HG03575 (cell line): Measurements from ENCODE around the gene EID2.

Experiments
- ATAC-seq: cut with Tn5 transposase; IDR thresholded peaks from one replicate; pipeline ENCODE4 v1.9.1; 2021; ENCODE audit not compliant: unreplicated experiment, insufficient number of reproducible peaks, low FRiP score; ENCODE audit errors: extremely low read depth

The EID2 gene, protein sequence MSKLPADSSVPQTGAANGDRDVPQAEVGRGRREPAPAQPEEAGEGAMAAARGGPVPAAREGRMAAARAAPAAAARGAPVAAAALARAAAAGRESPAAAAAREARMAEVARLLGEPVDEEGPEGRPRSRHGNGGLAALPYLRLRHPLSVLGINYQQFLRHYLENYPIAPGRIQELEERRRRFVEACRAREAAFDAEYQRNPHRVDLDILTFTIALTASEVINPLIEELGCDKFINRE

DNA sequence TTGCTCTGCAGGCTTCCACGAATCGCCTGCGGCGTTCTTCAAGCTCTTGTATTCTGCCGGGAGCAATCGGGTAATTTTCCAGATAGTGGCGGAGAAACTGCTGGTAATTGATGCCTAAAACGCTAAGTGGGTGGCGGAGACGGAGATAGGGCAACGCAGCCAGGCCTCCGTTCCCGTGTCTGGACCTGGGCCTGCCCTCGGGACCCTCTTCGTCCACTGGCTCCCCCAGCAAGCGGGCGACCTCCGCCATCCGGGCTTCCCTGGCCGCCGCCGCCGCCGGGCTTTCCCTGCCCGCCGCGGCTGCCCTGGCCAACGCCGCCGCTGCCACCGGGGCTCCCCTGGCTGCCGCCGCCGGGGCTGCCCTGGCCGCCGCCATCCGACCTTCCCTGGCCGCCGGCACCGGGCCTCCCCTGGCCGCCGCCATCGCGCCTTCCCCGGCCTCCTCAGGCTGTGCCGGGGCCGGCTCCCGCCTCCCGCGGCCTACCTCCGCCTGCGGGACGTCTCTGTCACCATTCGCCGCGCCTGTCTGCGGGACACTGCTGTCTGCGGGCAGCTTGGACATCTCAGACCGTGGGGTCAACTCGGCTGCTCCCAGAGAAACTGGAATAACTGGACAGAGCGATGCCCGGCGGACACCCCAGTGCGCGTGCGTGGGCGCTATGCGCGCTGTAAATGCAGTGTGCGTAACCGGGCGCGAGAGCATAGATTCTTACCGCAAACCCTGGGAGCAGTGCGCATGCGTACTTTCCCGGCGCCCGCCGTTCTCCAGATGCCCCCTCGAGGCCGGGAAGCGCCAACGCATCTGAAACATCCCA, at the start of gene EID2:
Gene EID2, minus strand, starts transcription at position 644 of the 815 bp plus-strand sequence. Its CDS starts 82 bp downstream, at position 562.
- ATAC-seq: peak; percentile 66

DNA sequence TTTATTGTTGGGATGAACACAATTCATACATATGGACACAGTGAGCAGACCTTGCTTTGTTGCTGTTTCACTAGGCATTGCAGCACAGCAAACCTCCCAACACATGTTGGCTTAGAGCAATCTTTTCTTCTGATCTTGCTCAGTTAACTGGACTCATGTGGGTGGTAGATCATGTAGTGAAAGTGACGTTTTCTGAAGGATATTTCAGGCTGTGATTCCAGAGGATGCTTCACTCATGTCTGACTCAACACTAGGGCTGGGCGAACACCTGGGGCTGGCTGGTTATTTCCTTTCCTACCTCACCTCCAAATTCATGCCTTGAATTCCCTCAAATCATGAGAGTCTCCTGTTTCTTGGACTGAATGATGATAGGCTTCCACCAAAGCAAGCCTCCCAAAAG, 48.1 kb upstream of the EID2 start:
- no peak for ATAC-seq

- no peak for ATAC-seq
These were observed 47.5 kb upstream of the EID2 start for GRCh38 chr19:39587496-39587895.

DNA sequence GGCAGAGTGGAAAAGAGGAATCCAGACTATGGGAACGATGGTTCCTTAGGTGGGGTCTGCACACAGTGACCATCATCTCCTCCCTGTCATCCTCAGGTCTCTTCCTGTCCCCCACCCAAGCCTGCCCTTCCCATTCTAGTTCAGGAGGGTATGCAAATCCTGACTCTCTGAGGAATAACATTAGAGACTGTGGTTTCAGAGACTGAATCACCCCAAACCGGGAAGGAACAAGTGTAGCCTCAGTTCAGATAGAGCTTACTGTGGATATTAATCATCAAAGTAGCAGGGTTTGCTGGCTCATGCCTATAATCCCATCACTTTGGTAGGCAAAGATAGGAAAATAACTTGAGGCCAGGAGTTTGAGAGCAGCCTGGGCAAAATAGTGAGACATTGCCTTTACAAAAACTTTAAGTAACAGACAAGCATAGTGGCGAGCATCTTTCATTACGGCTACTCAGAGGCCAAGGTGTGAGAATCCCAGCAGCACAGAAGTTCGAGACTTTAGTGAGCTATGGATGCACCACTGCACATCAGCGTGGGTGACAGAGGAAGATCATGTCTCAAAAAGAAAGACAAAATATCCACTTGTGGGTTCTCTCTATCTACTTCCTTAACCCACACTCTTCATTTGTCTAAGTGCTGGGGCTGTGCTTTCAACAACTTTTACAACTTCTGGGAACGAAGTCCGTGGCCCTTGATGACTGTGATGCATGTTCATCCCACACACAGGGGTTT, 43.1 kb upstream of the EID2 start:
- no peak for ATAC-seq

- no peak for ATAC-seq
These were observed 42.5 kb upstream of the EID2 start for GRCh38 chr19:39582442-39582841.

- no peak for ATAC-seq
These were observed 28.6 kb upstream of the EID2 start for GRCh38 chr19:39568604-39569003.

DNA sequence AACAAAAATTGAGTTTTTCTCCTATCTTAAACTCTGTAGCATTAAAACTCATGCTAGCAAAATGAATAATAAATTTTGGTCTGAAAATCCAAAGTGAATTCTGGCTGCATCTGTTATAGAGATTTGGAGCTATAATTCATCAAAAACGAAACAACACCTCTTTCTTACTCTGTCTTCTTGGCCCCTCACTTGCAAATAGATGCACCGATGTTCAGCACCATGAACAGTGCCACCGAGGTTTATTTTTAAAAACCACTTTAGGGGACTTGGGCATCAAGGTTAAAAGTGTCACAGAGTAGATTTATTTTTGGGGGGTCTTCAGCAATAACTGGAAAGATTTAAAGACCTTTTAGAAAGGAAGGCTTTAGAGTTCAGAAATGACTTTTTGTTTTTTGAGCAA, 26.1 kb upstream of the EID2 start:
- no peak for ATAC-seq

- ATAC-seq: no peak
These were observed 23.4 kb upstream of the EID2 start for GRCh38 chr19:39563408-39563807.

- ATAC-seq: no peak
These were observed 18.7 kb upstream of the EID2 start for GRCh38 chr19:39558624-39559117.

GRCh38 chr19:39557811-39558623, 18.1 kb upstream of the EID2 start:
- no peak for ATAC-seq

- ATAC-seq: no peak
These were observed 15.9 kb upstream of the EID2 start for GRCh38 chr19:39555883-39556282.

DNA sequence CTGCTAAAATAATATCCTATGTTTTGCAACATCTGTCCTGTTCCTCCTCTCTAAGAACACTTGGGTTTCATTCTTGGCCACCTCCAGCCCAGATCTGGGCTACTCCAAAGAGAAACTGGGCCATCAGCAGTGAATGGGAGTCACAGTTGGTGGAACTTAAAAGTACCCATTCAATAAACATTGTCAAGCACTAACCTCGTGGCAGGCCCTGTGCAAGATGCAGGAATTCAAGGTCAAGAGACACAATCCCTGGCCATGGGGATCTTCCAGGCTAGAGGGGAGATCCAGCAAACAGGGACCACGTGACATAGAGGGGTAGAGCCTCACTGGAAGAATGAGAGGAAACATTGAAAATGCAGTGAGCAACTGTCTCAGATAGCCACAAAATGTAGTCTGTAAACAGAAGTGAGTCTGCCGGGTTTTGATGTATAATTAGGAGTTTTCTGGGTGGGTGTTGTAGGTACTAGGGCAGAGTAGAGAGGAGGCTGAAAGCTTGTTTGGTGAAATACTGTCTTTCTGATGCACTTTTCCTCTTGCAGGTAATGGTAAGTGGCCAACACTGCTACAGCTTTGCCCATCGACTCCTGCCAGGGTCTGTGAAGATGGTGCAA, 14.8 kb upstream of the EID2 start:
- ATAC-seq: no peak

- no peak for ATAC-seq
These were observed 13.2 kb upstream of the EID2 start for GRCh38 chr19:39553082-39553652.

DNA sequence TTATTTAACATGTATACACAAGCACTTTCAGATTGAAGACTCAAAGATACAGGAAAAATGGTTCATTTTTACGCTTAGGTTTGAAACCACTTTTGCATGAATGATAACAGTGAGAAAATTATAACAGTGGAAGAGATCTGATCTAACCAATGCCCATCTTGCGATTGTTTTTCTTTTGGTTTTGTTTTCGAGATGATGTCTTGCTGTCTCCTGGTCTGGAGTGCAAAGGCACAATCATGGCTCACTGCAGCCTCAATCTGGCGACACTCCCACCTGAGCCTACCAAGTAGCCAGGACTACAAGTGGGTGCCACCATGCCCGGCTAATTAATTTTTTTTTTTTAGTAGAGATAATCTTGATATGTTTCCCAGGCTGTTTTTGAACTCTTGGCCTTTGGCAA, 10.2 kb upstream of the EID2 start:
- ATAC-seq: no peak

GRCh38 chr19:39546599-39546998, 6.6 kb upstream of the EID2 start:
- ATAC-seq: no peak

- ATAC-seq: no peak
These were observed 5.0 kb upstream of the EID2 start for GRCh38 chr19:39544911-39545310.

DNA sequence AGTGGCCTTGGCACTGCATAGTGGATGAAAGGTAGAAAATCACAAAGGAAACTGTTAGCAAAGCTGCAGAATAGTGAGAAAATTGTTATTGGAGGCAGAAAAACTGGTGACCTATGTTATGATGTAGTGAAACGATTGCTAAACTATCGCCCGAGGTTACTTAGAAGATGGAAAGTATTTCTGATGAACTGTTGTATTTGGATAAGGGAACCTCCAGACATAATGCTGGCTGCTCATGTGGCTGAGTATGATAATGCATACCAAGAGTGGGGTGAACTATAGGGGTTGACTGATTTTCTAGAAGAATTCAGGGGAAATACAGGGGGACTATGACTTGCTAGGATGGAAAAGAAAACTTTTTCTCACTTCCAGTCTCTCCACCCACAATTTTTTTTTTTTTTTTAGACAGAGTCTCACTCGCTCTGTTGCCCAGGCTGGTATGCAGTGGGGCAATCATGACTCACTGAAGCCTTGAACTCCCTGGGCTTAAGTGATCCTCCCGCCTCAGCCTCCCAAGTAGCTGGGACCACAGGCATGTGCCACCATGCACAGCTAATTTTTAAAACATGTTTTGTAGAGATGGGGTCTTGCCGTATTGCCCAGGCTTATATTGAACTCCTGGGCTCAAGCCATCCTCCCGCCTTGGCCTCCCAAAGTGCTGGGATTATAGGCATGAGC, 4.4 kb upstream of the EID2 start:
- no peak for ATAC-seq

DNA sequence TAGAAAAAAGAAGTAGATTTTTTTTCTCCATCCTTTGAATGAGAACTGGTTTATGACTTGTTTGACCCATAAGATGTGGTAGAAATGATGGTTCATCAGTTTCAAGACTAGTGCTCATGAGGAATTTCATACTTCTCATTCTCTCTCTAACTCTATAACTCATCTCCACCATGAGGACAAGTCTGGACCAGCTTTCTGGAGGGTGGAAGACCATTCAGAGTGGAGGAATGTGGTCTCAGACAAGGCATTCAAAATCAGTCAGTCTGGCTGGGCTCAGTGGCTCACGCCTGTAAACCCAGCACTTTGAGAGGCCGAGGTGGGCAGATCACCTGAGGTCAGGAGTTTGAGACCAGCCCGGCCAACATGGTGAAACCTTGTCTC, 3.5 kb upstream of the EID2 start:
- ATAC-seq: no peak
